Activated CD8-positive, alpha-beta memory T cell treated with anti-CD3 and anti-CD28 coated beads for 24 hours (primary cell): ENCODE data around the gene SPIRE2.

ENCODE experiments used
- DNase-seq: peaks from one replicate; pipeline ENCODE4 v3.0.0-alpha.2; 2020

Gene SPIRE2

DNA sequence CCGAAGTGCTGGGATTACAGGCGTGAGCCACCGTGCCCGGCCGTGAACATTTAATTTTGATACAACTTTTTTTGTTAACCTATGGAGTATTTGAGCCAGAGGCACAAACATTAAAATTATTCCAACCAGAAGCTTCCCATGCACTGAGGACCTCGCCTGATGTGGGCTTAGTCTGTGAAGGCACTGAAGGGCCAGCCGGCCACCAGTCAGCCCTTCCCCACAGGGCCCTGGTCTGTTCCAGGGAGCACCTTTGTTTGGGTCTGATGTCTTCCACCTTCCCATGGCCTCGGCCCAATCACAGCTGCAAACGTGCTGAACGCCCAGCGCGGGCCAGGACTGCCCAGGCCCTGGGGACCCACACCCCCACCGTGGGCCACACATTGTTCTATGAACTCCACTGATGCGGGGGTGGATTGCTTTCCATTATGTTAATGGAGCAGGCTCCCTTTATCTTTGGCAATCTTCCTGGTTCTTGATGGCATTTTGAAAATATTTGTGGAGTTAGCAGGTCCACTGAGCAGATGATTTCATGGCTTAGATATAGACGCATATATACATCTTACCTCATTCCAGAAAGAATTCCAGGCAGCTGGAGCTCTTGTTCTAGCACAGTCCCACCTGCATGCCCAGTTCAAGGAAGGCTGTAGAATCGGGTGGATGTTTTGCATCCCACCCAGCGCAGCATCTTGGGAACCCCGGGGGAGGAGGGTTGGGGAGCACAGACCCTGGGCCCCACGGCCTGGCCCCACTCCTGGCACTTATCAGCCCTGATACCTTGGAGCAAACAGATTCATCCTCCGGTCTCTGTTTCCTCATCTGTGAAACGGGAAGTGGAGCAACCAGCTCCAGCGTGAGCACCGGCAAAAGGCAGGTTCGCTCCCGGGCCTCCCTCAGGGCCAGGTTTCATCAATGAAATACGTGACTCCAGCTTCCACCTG is 14.5 kb downstream of the SPIRE2 start:
- no peak for DNase-seq

- DNase-seq: no peak
Observed at GRCh38 chr16:89843409-89844350, 15.4 kb downstream of the SPIRE2 start.

DNA sequence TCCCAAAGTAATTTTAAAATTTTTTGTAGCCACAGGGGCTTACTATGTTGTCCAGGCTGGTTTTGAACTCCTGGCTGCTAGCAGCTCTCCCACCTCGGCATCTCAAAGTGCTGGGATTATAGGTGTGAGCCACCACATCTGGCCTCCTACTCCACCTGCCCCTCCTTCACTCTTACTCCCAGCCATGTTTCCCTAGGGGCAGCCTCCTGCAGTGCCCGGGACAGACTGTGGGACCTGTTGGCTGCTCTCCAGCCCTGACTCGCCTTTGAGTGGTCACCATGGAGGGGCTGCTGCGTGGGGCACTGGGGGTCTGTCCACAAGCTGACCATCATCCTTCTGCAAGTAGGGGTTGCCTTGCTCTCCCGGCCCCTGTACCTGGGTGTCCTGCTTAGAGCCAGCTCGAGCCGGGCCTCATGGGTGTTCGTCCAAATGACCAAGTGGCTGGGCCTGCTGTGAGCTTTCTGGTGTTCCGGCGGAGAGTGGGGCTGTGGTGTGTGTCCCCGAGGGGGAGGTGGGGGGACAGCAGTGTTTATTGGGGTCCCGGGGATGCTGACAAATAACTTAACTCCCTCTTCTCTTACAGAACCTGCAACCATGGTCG is 16.6 kb downstream of the SPIRE2 start:
- no peak for DNase-seq

DNA sequence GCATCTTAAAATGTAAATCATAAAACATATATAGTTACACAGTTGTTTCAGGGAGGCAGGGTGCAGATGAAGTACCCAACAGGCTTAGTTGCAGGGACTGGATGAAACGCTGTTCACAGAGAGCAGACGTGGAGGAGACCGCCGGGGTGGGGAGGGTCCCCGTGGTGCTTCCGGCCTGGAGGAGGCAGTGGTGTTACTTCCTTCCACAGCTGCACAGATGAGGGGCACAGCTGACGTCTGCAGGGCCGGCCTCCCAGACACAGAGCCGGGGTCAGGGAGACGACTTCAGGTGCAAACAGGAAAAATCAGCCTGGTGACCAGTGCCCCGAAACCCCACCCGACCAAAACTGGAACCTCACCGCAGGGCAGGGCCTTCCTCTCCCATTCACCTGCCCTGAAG is 17.1 kb downstream of the SPIRE2 start:
- peak; percentile 69 for DNase-seq

DNA sequence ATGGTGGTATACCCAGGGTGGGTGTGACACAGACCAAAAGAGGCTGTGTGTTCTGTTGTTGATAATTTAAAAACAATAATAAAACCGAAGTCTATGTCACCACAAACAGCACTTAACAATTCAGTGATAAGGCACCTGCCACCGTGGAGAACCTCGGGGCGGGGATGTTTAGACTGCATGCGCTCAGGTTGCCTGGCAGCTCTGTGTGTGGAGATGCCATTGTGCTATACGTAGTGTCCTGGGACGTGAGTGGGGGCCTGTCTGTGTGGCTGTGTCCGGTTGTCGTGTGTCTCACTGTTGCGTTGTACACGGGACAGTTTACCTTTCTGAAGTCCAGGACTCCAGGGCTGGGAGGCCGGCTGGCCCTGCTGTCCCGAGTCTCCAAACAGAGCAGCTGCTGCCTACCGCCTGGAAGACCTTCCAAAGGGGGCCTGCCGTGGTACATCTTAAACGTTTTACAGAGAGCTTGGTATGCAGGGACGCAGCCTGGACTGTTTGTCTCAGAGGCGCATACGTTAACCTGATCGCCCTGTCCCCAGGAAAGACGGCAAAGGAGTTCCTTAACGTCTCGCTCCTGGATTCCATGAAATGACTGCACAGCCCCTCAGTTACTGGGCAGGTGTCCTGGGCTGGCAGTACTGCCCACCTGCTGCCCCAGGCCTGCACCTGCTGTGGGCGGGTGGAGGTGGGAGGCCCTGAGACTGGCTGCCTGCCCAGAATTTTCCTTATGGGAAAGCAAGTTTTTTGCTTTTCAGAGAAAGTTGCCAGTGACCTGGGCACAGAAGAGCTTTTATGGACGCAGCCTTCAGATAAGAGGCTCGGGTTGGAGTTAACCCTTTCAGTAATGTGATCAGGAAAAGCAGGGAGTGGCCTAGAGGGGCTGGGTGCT is 19.0 kb downstream of the SPIRE2 start:
- no peak for DNase-seq

DNA sequence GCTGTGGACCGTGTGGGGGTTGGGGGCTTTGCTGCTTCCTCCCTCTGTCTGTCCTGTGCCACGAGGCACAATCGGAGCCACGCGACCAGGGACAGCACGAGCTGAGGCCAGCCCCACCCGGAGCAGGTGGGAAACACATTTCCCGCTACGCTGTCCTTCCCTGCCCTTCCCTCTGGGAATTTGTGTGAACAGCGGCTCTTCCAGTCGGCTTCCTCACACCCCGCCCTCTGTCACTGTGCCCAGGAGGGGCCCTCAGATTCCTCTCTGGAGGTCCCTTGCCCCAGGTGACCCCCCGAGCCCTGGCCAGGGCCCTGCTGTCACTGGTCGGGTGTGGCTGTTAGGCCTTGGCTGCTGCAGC is 19.6 kb downstream of the SPIRE2 start:
- DNase-seq: no peak

DNA sequence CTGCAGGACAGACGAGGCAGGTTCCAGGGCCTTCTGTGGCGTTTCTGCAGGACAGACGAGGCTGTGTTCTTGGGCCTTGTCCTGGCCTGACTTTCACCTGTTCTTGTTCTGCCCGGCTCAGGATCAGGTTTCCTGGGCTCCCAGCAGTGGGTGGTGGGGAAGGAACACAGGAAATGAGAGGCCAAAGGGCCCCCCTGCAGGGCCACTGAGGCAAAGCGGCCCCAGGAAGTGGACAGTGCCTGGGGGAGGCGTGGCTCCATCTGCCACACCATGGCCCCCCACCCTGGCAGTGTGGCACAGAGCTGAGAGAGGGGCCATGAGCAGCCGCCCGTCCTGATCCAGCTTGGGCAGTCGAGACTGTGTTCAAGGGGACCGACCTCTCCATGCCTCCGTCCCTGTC is 20.7 kb downstream of the SPIRE2 start:
- DNase-seq: no peak

GRCh38 chr16:89853306-89853993 is 25.2 kb downstream of the SPIRE2 start:
- DNase-seq: no peak

DNA sequence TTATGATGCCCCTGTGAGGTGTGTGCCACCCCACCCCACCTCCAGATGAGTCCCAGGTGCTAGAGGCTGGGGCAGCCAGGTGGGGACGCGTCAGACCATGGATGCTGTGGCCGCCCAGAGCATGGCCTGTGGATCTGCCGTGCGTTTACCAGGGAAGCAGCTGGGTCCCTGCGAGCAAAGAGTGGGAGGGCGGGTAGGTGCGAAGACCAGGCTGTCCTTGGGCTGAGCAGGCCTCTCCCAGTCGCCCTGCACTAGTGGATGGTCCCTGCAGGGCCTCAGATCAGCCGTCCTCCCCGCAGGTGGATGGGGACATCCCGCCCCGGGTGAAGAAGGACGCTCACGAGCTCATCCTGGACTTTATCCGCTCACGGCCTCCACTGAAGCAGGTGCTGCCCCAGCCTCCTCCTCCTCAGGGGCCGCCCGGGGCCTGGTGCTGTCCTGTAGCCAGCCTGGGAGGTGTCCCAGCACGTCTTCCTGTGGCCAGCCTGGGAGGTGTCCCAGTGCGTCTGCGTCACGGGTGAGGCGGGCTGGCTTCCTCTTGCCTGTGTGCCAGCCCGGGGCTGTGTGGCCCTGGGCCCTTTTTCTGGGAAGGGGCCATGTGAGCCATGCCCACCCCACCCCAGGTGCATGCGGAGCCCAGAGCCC is 27.1 kb downstream of the SPIRE2 start:
- DNase-seq: no peak

DNA sequence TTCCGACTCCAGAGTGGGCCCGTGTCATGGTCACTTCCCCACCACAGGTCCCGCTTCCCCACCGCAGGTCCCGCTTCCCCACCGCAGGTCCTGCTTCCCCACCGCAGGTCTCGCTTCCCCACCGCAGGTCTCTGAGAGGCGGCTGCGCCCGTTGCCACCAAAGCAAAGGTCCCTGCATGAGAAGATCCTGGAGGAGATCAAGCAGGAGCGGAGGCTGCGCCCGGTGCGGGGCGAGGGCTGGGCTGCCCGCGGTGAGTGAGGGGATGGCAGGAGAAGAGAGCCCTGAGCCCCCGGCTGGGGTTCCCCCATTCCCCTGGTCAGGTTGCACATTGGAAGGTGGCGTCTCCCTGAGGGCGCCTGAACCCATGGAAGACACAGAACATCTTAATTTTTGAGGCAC is 27.7 kb downstream of the SPIRE2 start:
- no peak for DNase-seq

DNA sequence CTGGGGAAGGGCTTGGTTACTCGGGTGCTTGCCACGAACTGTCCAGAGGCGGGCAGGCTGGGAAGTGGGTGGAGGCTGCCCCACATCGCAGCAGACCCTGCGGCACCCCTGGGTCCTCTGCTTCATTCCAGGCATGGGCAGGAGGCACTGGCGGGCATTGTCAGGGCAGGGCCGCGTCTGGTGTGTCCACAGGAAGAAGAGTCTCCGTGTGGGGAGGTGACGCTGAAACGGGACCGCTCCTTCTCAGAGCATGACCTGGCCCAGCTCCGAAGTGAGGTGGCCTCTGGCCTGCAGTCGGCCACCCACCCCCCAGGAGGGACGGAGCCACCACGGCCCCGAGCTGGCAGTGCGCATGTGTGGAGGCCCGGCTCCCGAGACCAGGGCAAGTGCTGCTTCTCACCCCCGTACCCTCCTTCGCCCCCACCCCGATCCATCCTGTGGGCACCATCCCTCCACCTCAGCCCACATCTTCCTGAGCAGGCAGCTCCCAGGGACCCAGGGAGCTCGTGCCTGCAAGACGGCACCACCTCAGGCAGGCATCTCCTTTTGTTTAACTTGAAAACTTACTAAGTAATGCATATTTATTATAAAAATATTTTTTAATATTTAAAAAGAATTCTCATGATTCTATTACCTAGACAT is 30.8 kb downstream of the SPIRE2 start:
- no peak for DNase-seq

DNA sequence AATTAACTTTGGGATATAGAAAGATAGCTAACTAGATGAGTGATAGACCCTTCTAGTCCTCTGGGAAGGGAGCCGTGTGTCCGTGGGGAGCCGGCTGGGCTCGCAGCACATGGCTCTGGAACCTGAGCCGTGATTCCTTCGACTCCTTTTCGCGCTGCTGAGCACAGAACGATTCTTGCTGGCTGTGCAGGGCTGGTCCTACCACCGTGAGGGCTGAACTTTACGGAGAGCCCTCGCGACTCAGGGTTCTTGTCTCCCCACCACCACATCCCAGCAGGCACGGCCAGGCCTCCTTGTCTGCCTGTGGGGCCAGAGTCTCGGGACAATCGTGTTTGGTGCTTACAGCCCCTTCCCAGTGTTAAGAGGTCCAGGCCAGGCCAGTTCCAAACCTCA is 31.3 kb downstream of the SPIRE2 start:
- DNase-seq: no peak

- peak; percentile 94 for DNase-seq
Observed at GRCh38 chr16:89860747-89861304, 32.6 kb downstream of the SPIRE2 start.

- DNase-seq: no peak
Observed at GRCh38 chr16:89861648-89862047, 33.4 kb downstream of the SPIRE2 start.

GRCh38 chr16:89862732-89863131 is 34.5 kb downstream of the SPIRE2 start:
- DNase-seq: no peak

GRCh38 chr16:89863741-89864526 is 35.7 kb downstream of the SPIRE2 start:
- DNase-seq: peak; percentile 70

DNA sequence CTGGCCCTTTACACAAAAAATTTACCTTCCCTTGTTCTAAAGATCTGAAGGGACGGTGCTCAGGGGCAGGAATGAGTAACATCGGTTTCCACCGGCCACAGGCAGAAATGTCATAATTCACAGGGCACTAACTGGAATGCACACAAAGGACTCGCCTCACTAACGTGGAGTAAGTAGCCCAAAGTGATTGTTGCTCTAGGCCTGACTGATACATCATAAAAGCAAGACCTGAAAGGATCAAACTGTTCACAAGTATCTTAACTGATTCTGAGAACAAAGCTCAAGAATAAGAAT is 36.2 kb downstream of the SPIRE2 start:
- DNase-seq: no peak

- no peak for DNase-seq
Observed at GRCh38 chr16:89867918-89868317, 39.6 kb downstream of the SPIRE2 start.

DNA sequence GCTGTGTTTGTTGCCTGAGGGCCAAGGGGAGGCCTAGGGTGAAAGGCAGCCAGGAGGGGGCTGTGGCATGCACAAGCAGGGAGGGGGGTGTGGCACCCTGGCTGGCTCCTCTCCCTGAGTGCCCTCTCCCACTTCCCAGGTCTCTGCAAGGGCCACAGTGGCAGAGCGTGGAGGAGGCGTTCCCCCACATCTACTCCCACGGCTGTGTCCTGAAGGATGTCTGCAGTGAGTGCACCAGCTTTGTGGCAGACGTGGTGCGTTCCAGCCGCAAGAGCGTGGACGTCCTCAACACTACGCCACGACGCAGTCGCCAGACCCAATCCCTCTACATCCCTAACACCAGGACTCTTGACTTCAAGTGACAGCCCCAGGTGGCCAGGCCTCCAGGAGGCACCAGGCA is 41.6 kb downstream of the SPIRE2 start:
- no peak for DNase-seq

GRCh38 chr16:89870440-89870839 is 42.2 kb downstream of the SPIRE2 start:
- DNase-seq: no peak
